Esophagus squamous epithelium (tissue), 5 donors: Measurements from ENCODE around the gene MYO15A. TPM values are rescaled to one million over a fixed set of nuclear protein-coding genes. Genes with fewer than 3 reads are reported as not detected.

Experiments
- DNase-seq: peaks from one replicate; lab custom pipeline; 2025; lab: John Stamatoyannopoulos, UW
- H3K27ac ChIP-seq, 4 donors: fragments of 200-600 bp; sonication (generic); one replicate each; pipeline ENCODE4 v1.5.1; 2016 to 2019; ENCODE audit warnings: mild to moderate bottlenecking in 1 of 4
- H3K27me3 ChIP-seq, 4 donors: fragments of 200-600 bp; sonication (generic); 1 replicate in 3 of 4; 2 replicates in 1 of 4; pipeline versions ENCODE4 v1.5.1 to v1.6.0; 2017 to 2021; ENCODE audit warnings: antibody characterized with exemption in 1 of 4
- H3K36me3 ChIP-seq, 3 donors: fragments of 200-600 bp; sonication (generic); one replicate each; pipeline ENCODE4 v1.5.1; 2016 to 2019
- H3K4me1 ChIP-seq, 3 donors: fragments of 200-600 bp; sonication (generic); one replicate each; pipeline ENCODE4 v1.5.1; 2017 to 2019
- H3K4me3 ChIP-seq, 4 donors: fragments of 200-600 bp; sonication (generic); 1 replicate in 3 of 4; 2 replicates in 1 of 4; pipeline ENCODE4 v1.5.1; 2016 to 2019; ENCODE audit warnings: mild to moderate bottlenecking in 2 of 4, moderate library complexity in 1 of 4
- H3K9me3 ChIP-seq, 3 donors: fragments of 200-600 bp; sonication (generic); one replicate each; pipeline ENCODE4 v1.5.1; 2016 to 2019
- POLR2A ChIP-seq, 4 donors: fragments of 450-650 bp; IDR thresholded peaks; one replicate each; pipeline ENCODE4 v1.6.1; 2017; ENCODE audit warnings: antibody characterized with exemption in 4 of 4, mild to moderate bottlenecking in 4 of 4, moderate library complexity in 3 of 4
- WGBS, 2 donors: methylation state at CpG; one replicate each; pipeline ENCODE4 v1.1.5; 2018; 5-methylcytosine and 5-hydroxymethylcytosine counted together
- intact Hi-C: fragments of 100-400 bp; cut with DNase I; formaldehyde crosslinking; loops from one replicate; pipeline ENCODE4 v1.15.0; 2022
- total RNA-seq, 4 donors: library from RNA; depleted of rRNA; stranded (reverse); fragments of >200 nt; gene quantifications; one replicate each; pipeline ENCODE4 v1.1.0, GENCODE V29; 2016
- TF ChIP-seq, protein P1 (sequence below), 6 experiments: fragments of 450-650 bp in 4 of 6; fragments of 200-600 bp in 2 of 6; sonication (generic) in 2 of 6; IDR thresholded peaks; one replicate each; pipeline ENCODE4 v1.5.1; 2016 to 2019; ENCODE audit warnings: antibody characterized with exemption in 6 of 6, mild to moderate bottlenecking in 4 of 6, moderate library complexity in 4 of 6
- donor health status: DM: yes; HTN: yes; CAD: no.

MYO15A gene
- total RNA-seq, 4 donors from 2014 or later: 0.18 to 1.7 (median 0.30) TPM; not detected in 1

GRCh38 chr17:18143044-18143936 is 34.7 kb downstream of the MYO15A start:
- H3K4me3 ChIP-seq: no peak overlapping the region
- no peak overlapping the region for H3K27ac ChIP-seq
- DNase-seq: no peak
- no peaks in the 10 kb centered on the region for H3K36me3 ChIP-seq
- WGBS, 2 donors: 47 to 60% methylated on average over 5 to 7 of the region's 18 CpGs
- H3K9me3 ChIP-seq: no peaks in the 10 kb centered on the region
- TF ChIP-seq, protein P1, sequence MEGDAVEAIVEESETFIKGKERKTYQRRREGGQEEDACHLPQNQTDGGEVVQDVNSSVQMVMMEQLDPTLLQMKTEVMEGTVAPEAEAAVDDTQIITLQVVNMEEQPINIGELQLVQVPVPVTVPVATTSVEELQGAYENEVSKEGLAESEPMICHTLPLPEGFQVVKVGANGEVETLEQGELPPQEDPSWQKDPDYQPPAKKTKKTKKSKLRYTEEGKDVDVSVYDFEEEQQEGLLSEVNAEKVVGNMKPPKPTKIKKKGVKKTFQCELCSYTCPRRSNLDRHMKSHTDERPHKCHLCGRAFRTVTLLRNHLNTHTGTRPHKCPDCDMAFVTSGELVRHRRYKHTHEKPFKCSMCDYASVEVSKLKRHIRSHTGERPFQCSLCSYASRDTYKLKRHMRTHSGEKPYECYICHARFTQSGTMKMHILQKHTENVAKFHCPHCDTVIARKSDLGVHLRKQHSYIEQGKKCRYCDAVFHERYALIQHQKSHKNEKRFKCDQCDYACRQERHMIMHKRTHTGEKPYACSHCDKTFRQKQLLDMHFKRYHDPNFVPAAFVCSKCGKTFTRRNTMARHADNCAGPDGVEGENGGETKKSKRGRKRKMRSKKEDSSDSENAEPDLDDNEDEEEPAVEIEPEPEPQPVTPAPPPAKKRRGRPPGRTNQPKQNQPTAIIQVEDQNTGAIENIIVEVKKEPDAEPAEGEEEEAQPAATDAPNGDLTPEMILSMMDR (IDR thresholded peaks at IDR 0.05): peak in 2 of 6 experiments; percentile 16 to 40
- TF ChIP-seq POLR2A (IDR thresholded peaks at IDR 0.05): no peak
- peaks cover 0 to 29% (median 0%) of the 10 kb centered on the region in 4 donors for H3K27me3 ChIP-seq
- intact Hi-C loops: no loop called here
- peaks cover 0 to 22% (median 0%) of the 10 kb centered on the region in 3 donors for H3K4me1 ChIP-seq

DNA sequence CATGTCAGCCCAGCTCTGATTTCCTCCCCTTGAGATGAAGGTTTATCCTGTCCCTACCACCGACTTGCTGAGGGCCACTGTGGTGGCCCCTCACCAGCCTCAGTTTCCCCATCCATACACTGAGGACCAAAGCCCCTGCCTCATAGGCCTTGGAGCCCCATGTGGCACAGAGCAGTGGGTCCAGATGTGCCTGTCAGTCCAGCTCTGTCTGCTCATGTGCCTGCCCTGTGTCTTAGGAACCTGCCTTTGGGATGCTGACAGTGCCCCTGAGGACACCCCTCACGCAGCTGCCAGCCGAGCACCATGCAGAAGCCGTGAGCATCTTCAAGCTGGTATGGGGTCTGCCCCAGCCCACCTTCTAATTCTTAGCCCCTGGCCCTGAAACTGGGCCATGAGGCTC is 35.7 kb downstream of the MYO15A start:
- intact Hi-C loops: no loop called here
- Histone ChIP-seq H3K36me3 (no peaks in the 10 kb centered on the region), H3K9me3 (no peaks in the 10 kb centered on the region), H3K4me1 (peaks cover 0 to 22% (median 0%) of the 10 kb centered on the region in 3 donors), H3K27me3 (peaks cover 0 to 29% (median 0%) of the 10 kb centered on the region in 4 donors), H3K4me3 (no peak overlapping the region), H3K27ac (no peak overlapping the region)
- DNase-seq: no peak
- WGBS, 2 donors: 73 to 90% methylated on average over 2 of the region's 4 CpGs
- TF ChIP-seq, protein P1 (IDR thresholded peaks at IDR 0.05): no peak
- no peak for TF ChIP-seq POLR2A (IDR thresholded peaks at IDR 0.05)

DNA sequence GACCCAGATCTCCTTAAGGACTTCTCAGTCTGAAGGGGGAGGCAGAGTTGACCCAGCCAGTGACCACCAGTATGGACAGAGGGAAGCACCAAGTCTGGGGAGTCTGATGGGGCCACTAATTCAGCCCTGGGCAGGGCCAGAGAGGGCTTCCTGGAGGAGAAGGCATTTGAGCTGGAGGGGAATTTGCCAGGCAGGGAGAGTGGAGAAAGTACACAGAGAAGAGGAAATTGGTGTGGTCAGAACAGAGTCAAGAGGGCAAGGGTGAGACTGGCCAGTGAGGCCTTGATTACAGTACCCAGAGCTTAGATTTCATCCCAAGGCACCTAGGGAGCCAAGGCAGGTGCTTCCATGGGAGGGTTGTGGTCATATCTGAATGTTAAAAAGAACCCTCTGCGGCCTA is 36.3 kb downstream of the MYO15A start:
- H3K27me3 ChIP-seq: peaks cover 0 to 29% (median 0%) of the 10 kb centered on the region in 4 donors
- no peaks in the 10 kb centered on the region for H3K36me3 ChIP-seq
- H3K4me3 ChIP-seq: no peak overlapping the region
- TF ChIP-seq, protein P1 (IDR thresholded peaks at IDR 0.05): no peak
- no peak for TF ChIP-seq POLR2A (IDR thresholded peaks at IDR 0.05)
- H3K27ac ChIP-seq: no peak overlapping the region
- H3K4me1 ChIP-seq: peaks cover 0 to 17% (median 0%) of the 10 kb centered on the region in 3 donors
- intact Hi-C loops: no loop called here
- DNase-seq: no peak
- H3K9me3 ChIP-seq: no peaks in the 10 kb centered on the region
- 86 to 92% methylated on average over 1 of the region's 1 CpG for WGBS, 2 donors

DNA sequence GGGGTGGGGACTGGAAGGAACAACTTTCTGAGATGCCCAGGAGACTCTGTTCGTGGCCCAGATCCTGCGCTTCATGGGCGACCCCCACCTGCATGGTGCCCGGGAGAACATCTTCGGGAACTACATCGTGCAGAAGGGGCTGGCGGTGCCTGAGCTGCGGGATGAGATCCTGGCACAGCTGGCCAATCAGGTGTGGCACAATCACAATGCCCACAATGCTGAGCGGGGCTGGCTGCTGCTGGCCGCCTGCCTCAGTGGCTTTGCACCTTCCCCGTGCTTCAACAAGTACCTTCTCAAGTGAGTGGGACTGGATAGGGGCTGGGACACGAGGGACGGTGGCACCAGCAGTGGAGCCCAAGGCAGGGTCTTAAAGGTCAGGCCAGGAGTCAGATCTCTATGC is 37.3 kb downstream of the MYO15A start:
- Histone ChIP-seq H3K27ac (no peak overlapping the region), H3K36me3 (no peaks in the 10 kb centered on the region), H3K9me3 (no peaks in the 10 kb centered on the region), H3K4me1 (peaks cover 0 to 15% (median 0%) of the 10 kb centered on the region in 3 donors), H3K27me3 (peaks cover 0 to 24% (median 0%) of the 10 kb centered on the region in 4 donors), H3K4me3 (no peak overlapping the region)
- 73 to 90% methylated on average over 8 of the region's 13 CpGs for WGBS, 2 donors
- DNase-seq: no peak
- intact Hi-C loops: no loop called here
- TF ChIP-seq, protein P1 (IDR thresholded peaks at IDR 0.05): no peak
- TF ChIP-seq POLR2A (IDR thresholded peaks at IDR 0.05): no peak

- Histone ChIP-seq H3K4me3 (no peak overlapping the region), H3K9me3 (no peaks in the 10 kb centered on the region), H3K36me3 (no peaks in the 10 kb centered on the region), H3K27ac (no peak overlapping the region), H3K27me3 (peaks cover 0 to 24% (median 0%) of the 10 kb centered on the region in 4 donors), H3K4me1 (peaks cover 0 to 11% (median 0%) of the 10 kb centered on the region in 3 donors)
- TF ChIP-seq, protein P1 (IDR thresholded peaks at IDR 0.05): no peak
- no peak for TF ChIP-seq POLR2A (IDR thresholded peaks at IDR 0.05)
- WGBS, 2 donors: 92 to 96% methylated on average over 2 of the region's 2 CpGs
- no peak for DNase-seq
- intact Hi-C loops: no loop called here
These were observed 37.7 kb downstream of the MYO15A start for GRCh38 chr17:18146259-18146658.
